CD4-positive, CD25-positive, alpha-beta regulatory T cell (primary cell): Measurements from ENCODE around the gene IFI30. TPM values are rescaled to one million over a fixed set of nuclear protein-coding genes. Genes with fewer than 3 reads are reported as not detected.
A peak's percentile ranks its signal among the peaks of the same experiment; 100 is the strongest.
"Not testable (repeated sequence)": the region's sequence is repeated elsewhere in the genome, so short reads cannot be mapped to it uniquely, and the experiment has no call there.

Experiments used
- ATAC-seq, 2 donors: fragments of 150-1000 bp; cut with Tn5 transposase; one replicate each; pipeline ENCODE4 v1.10.0; 2021; ENCODE audit warnings: low read depth in 2 of 2, moderate number of reproducible peaks in 2 of 2, moderate library complexity in 1 of 2
- DNase-seq, 3 donors: peaks; one replicate each; pipeline versions ENCODE4 v3.0.0 to v3.0.0-alpha.2; 2012 to 2022; ENCODE audit warnings: mixed read lengths in 1 of 3
- H3K27ac ChIP-seq: one replicate; pipeline ENCODE4 v1.7.0; 2013; ENCODE audit warnings: mild to moderate bottlenecking, low read length; ENCODE audit not compliant: insufficient read depth, poor library complexity, severe bottlenecking
- H3K27me3 ChIP-seq: one replicate; pipeline ENCODE4 v1.7.0; 2013; ENCODE audit warnings: low read length; ENCODE audit not compliant: control insufficient read depth, insufficient read depth
- H3K36me3 ChIP-seq: one replicate; pipeline ENCODE4 v1.7.0; 2013; ENCODE audit warnings: mild to moderate bottlenecking, low read length, moderate library complexity; ENCODE audit not compliant: control insufficient read depth, insufficient read depth
- H3K4me1 ChIP-seq: 2 replicates; pipeline ENCODE4 v1.7.0; 2013; ENCODE audit warnings: mild to moderate bottlenecking, low read length; ENCODE audit not compliant: insufficient read depth, control insufficient read depth, poor library complexity, severe bottlenecking
- H3K4me3 ChIP-seq: one replicate; pipeline ENCODE4 v1.7.0; 2013; ENCODE audit warnings: low read depth, mild to moderate bottlenecking, low read length, moderate library complexity
- H3K9me3 ChIP-seq, 2 experiments: 1 replicate in 1 of 2; 2 replicates in 1 of 2; pipeline ENCODE4 v1.7.0; 2013; ENCODE audit warnings: low read length in 2 of 2, mild to moderate bottlenecking in 1 of 2, moderate library complexity in 1 of 2; ENCODE audit not compliant: control insufficient read depth in 2 of 2
- H3K27ac Mint-ChIP-seq, 3 donors: one replicate each; pipeline ENCODE4 v1.8.0; 2020 to 2022; ENCODE audit warnings: mild to moderate bottlenecking in 3 of 3, mixed read lengths in 3 of 3, moderate library complexity in 2 of 3
- H3K27me3 Mint-ChIP-seq: one replicate; pipeline ENCODE4 v1.8.0; 2022; ENCODE audit warnings: mild to moderate bottlenecking, mixed read lengths
- H3K36me3 Mint-ChIP-seq: one replicate; pipeline ENCODE4 v1.8.0; 2020; ENCODE audit warnings: mixed read lengths
- H3K4me1 Mint-ChIP-seq, 4 donors: one replicate each; pipeline ENCODE4 v1.8.0; 2020 to 2022; ENCODE audit warnings: mixed read lengths in 4 of 4, mild to moderate bottlenecking in 1 of 4
- H3K4me3 Mint-ChIP-seq, 4 donors: one replicate each; pipeline ENCODE4 v1.8.0; 2020 to 2022; ENCODE audit warnings: mild to moderate bottlenecking in 4 of 4, mixed read lengths in 4 of 4, moderate library complexity in 3 of 4
- H3K9me3 Mint-ChIP-seq, 7 donors: one replicate each; pipeline ENCODE4 v1.8.0; 2020 to 2022; ENCODE audit warnings: mixed read lengths in 7 of 7, mild to moderate bottlenecking in 3 of 7, moderate library complexity in 2 of 7
- polyA plus RNA-seq, 4 donors: library from polyadenylated mRNA; unstranded; fragments of 300-500 nt; fragmentation: Illumina TruSeq; gene quantifications; one replicate each; pipeline ENCODE4 v1.2.3, GENCODE V29; 2021
- total RNA-seq: library from RNA; stranded (reverse); gene quantifications from one replicate; pipeline ENCODE4 v1.2.3, GENCODE V29; 2022

IFI30 gene
- total and polyA plus RNA-seq, 5 donors from 2014 or later, result 2.3 to 17.8 (median 8.5) TPM

DNA sequence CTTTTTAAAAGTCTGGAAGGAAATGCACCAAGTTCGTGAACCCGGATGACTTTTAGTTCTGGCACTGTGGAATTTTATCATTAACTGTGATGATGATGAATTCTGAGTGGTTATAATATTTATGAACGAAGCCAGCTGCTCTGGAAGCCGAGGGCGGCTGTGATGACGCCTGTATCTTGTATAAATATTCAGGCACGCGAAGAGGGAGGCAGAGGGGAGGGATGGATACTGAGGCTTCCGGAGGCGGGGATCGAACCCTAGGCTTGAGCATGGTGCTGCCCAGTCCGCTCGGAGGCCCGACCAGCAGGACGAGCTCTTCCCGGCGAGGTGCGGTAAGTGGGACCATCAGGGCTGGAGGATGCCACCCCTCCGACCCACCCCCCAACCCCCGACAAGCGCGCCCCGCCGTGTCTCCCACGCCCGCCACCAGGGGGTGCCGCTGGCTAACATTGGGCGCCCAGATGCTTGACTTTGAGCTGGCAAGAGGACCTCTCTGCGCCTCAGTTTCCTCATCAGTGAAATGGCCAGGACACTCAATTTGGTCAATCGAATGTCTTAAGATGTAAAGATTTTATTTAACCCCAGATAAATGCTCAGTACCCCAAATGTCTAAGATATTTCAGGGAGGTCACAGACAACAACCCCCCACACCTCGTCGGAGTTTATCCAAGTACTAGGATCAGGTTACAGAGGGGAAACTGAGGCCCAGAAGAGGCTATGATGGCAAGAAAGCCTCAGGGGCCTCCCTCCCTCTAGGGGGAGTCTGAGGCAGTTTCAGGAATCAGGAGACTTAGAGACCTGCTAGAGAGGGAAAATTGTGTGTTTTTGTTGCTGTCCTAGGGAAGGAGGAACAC, 34.7 kb downstream of the IFI30 start:
- Histone ChIP-seq H3K27ac (no peak overlapping the region), H3K4me1 (peaks cover 18% of the 10 kb centered on the region), H3K9me3 (no peaks in the 10 kb centered on the region), H3K4me3 (no peak overlapping the region), H3K36me3 (no peaks in the 10 kb centered on the region), H3K27me3 (no peaks in the 10 kb centered on the region)
- peak overlapping the region in 1 of 4 donors; percentile 21 for H3K4me3 Mint-ChIP-seq
- H3K27ac Mint-ChIP-seq, result no peak overlapping the region
- no peaks in the 10 kb centered on the region for H3K36me3 Mint-ChIP-seq
- H3K27me3 Mint-ChIP-seq, result peaks cover 18% of the 10 kb centered on the region
- no peaks in the 10 kb centered on the region for H3K9me3 Mint-ChIP-seq
- DNase-seq (peak; percentile 32 to 50 (median 44)), ATAC-seq (no peak)
- peaks cover under 1 to 20% (median 7%) of the 10 kb centered on the region in 4 donors for H3K4me1 Mint-ChIP-seq

DNA sequence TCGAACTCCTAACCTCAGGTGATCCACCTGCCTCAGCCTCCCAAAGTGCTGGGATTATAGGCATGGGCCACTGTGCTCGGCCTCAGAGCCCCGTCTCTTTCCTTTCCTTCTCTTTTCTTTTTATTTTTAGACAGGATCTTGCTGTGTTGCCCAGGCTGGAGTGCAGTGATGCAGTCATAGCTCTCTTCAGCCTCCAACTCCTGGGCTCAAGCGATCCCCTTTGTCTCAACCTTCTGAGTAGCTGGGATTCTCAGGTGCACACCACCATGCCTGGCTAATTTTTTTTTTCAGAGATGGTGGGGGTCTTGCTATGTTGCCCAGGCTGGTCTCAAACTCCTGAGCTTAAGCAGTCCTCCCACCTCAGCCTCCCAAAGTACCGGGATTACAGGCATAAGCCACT, 36.3 kb downstream of the IFI30 start:
- peaks cover 19% of the 10 kb centered on the region for H3K27me3 Mint-ChIP-seq
- H3K27ac ChIP-seq, H3K4me1 Mint-ChIP-seq, H3K27ac Mint-ChIP-seq, H3K36me3 Mint-ChIP-seq, H3K27me3 ChIP-seq, H3K4me1 ChIP-seq, H3K4me3 Mint-ChIP-seq, DNase-seq, H3K9me3 ChIP-seq, H3K4me3 ChIP-seq, H3K9me3 Mint-ChIP-seq, H3K36me3 ChIP-seq, ATAC-seq: not testable (repeated sequence)

DNA sequence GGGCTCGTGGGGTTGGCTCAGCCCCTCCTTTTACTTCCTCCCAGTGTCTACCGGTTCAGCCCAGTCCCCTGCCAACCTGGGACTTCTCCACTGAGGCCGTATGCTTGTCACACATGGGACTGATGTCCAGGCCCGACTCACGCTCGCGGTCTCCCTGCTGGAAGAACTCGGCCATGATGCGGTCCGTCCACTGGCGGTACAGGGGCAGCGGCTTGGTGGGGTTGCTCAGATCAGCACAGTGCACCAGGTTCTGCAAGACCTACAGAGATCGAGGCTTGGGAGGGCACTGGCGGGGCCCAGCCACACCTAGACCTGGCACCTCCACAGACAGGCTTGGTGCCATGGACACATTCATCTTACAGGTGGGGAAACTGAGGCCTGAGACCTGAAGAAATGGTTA, 38.1 kb downstream of the IFI30 start:
- Histone ChIP-seq H3K4me3 (no peak overlapping the region), H3K27ac (no peak overlapping the region), H3K36me3 (no peaks in the 10 kb centered on the region), H3K4me1 (no peaks in the 10 kb centered on the region), H3K9me3 (no peaks in the 10 kb centered on the region), H3K27me3 (no peaks in the 10 kb centered on the region)
- Mint-ChIP-seq H3K27ac (no peak overlapping the region), H3K4me3 (no peak overlapping the region), H3K27me3 (peaks cover 23% of the 10 kb centered on the region), H3K9me3 (no peaks in the 10 kb centered on the region), H3K4me1 (peaks cover 0 to 4% (median under 1%) of the 10 kb centered on the region in 4 donors), H3K36me3 (no peaks in the 10 kb centered on the region)
- ATAC-seq, result no peak
- no peak for DNase-seq

DNA sequence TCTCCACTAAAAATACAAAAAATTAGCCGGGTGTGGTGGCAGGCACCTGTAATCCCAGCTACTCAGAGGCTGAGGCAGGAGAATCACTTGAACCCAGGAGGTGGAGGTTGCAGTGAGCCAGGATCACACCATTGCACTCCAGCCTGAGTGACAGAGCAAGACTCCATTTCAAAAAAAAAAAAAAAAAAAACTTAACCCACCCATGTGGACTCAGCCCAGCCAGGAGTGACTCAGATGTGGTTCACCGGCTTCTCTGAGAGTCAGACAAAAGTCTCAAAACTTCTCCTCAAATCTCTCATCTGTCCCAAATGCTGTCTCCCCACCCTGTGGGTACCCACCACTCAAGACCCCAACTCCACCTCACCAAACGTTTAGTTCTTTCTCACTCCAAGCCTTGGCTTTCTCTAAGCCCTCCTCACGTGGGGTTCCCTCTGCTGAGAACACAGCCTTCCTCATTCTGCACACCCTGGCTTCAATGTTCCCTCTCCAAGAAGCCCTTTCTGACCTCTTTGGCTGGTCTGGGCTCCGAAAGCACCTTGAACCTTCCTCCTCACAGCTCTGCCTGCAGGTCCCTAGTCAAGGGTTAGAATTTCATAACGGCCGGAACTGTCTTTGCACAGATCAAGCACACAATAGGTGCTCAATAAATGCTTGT, 41.3 kb downstream of the IFI30 start:
- Mint-ChIP-seq H3K27ac (peak overlapping the region in 1 of 3 donors; percentile 84), H3K27me3 (peaks cover 21% of the 10 kb centered on the region), H3K9me3 (no peaks in the 10 kb centered on the region), H3K4me1 (peaks cover 0 to 4% (median 0%) of the 10 kb centered on the region in 4 donors), H3K36me3 (no peaks in the 10 kb centered on the region), H3K4me3 (no peak overlapping the region)
- no peaks in the 10 kb centered on the region for H3K4me1 ChIP-seq
- H3K4me3 ChIP-seq, result no peak overlapping the region
- ATAC-seq (peak in 1 of 2 donors; percentile 35), DNase-seq (no peak)
- no peak overlapping the region for H3K27ac ChIP-seq
- H3K36me3 ChIP-seq, result no peaks in the 10 kb centered on the region
- no peaks in the 10 kb centered on the region for H3K9me3 ChIP-seq
- H3K27me3 ChIP-seq, result no peaks in the 10 kb centered on the region

DNA sequence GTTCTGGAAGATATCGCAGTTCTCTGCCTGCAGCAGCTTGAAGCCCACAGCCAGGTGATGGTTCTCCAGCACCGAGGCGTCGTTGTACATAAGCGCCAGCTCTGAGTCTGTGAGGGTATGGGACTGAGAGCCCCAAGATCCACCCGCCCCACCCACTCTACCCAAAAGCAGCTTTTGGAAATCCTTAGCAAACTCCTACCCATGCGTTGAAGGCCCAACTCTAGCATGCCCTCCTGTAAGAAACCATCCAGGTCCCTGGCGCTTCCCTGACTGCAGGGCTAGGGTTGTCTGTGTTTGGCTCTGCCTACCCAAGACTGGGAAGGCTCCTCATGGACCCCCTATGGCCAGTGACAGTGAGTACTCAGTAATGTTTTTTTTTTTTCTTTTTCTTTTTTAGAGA, 43.2 kb downstream of the IFI30 start:
- H3K4me3 Mint-ChIP-seq, result no peak overlapping the region

DNA sequence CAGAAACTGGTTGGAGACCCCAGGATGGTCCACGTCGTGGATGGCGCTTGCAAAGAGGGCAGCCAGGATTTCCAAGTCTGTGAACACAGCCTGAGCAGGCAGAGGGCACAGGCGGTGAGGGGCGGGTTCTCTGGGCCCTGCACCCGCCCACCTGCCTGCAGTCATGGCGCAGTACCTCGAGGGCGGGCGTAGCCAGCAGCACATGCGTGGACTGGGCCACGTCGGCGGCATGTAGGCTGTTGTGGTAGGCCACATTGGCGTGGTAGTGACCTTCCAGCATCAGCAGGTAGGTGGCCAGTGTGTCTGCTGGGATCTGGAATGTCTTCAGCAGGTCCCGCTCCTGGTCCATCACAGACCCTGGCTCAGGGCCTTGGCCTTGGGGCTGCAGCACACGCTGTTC, 44.5 kb downstream of the IFI30 start:
- Mint-ChIP-seq H3K36me3 (no peaks in the 10 kb centered on the region), H3K27ac (no peak overlapping the region), H3K9me3 (no peaks in the 10 kb centered on the region), H3K4me1 (peaks cover 0 to 8% (median 0%) of the 10 kb centered on the region in 4 donors), H3K27me3 (peaks cover 16% of the 10 kb centered on the region), H3K4me3 (no peak overlapping the region)
- DNase-seq (no peak), ATAC-seq (no peak)
- no peaks in the 10 kb centered on the region for H3K4me1 ChIP-seq
- no peaks in the 10 kb centered on the region for H3K36me3 ChIP-seq
- no peaks in the 10 kb centered on the region for H3K9me3 ChIP-seq
- no peak overlapping the region for H3K4me3 ChIP-seq
- no peaks in the 10 kb centered on the region for H3K27me3 ChIP-seq
- H3K27ac ChIP-seq, result no peak overlapping the region

More for the DNA sequence above, 43.2 kb downstream of the IFI30 start:
- Histone ChIP-seq H3K4me3 (no peak overlapping the region), H3K36me3 (no peaks in the 10 kb centered on the region), H3K27ac (no peak overlapping the region), H3K27me3 (no peaks in the 10 kb centered on the region), H3K9me3 (no peaks in the 10 kb centered on the region), H3K4me1 (no peaks in the 10 kb centered on the region)
- Mint-ChIP-seq H3K4me1 (peaks cover 0 to 5% (median 2%) of the 10 kb centered on the region in 4 donors), H3K36me3 (no peaks in the 10 kb centered on the region), H3K9me3 (no peaks in the 10 kb centered on the region), H3K27me3 (peaks cover 12% of the 10 kb centered on the region), H3K27ac (no peak overlapping the region)
- DNase-seq (no peak), ATAC-seq (no peak)

DNA sequence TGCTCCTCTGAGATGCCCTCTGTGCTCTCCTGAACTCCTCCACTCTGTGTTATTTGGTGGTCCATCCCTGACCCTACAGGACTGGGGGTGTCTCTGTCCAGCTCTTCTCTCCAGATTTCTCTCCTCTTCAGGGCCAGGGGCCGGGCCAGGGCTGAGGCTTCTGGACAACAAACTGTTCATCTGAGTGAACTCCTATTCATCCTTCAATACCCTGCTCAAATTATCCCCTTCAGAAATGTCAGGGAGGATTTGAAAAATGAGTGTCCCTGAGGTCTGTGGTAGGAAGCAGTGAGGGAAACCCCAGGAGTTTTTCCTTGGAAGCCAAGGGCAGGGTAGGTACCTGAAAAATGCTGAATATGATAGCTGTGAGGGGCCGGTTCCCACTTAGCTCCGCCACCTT, 45.0 kb downstream of the IFI30 start:
- Histone ChIP-seq H3K9me3 (no peaks in the 10 kb centered on the region), H3K4me1 (no peaks in the 10 kb centered on the region), H3K36me3 (no peaks in the 10 kb centered on the region), H3K27me3 (no peaks in the 10 kb centered on the region), H3K4me3 (no peak overlapping the region), H3K27ac (no peak overlapping the region)
- Mint-ChIP-seq H3K4me3 (no peak overlapping the region), H3K27ac (no peak overlapping the region), H3K4me1 (peaks cover 0 to 8% (median 0%) of the 10 kb centered on the region in 4 donors), H3K27me3 (peaks cover 18% of the 10 kb centered on the region), H3K36me3 (no peaks in the 10 kb centered on the region), H3K9me3 (no peaks in the 10 kb centered on the region)
- ATAC-seq, result no peak
- no peak for DNase-seq
